CD4-positive, alpha-beta T cell (primary cell): ENCODE data around the gene OR2A14. TPM values are rescaled to one million over a fixed set of nuclear protein-coding genes. Genes with fewer than 3 reads are reported as not detected.

Source experiments
- ATAC-seq: fragments of 200-7000 bp; cut with Tn5 transposase; one replicate; pipeline ENCODE4 v1.10.0; 2022; ENCODE audit warnings: mild to moderate bottlenecking; ENCODE audit not compliant: poor library complexity
- CTCF ChIA-PET: fragments of 350-600 bp; sonication (Branson Sonifier 250); formaldehyde crosslinking; loops from one replicate; lab custom pipeline; 2021; ENCODE audit warnings: antibody characterized with exemption, inconsistent platforms; lab: Charles Lee
- POLR2A ChIA-PET: fragments of 350-600 bp; sonication (Branson Sonifier 250); formaldehyde crosslinking; loops from one replicate; lab custom pipeline; 2021; ENCODE audit warnings: antibody characterized with exemption, inconsistent platforms; lab: Charles Lee
- DNase-seq, 14 experiments: peaks; one replicate each; pipeline ENCODE4 v3.0.0-alpha.2; 2013 to 2020; ENCODE audit warnings: mixed read lengths in 2 of 14
- H3K27ac ChIP-seq, 2 donors: one replicate each; pipeline versions ENCODE4 v1.5.1 to v1.7.0; 2013; ENCODE audit warnings: low read length in 2 of 2, low read depth in 1 of 2, mild to moderate bottlenecking in 1 of 2
- H3K27me3 ChIP-seq, 2 experiments: 1 replicate in 1 of 2; 2 replicates in 1 of 2; pipeline versions ENCODE4 v1.6.1 to v1.7.0; 2013; ENCODE audit warnings: low read length in 2 of 2, control low read depth in 1 of 2, mild to moderate bottlenecking in 1 of 2, moderate library complexity in 1 of 2; ENCODE audit not compliant: insufficient read depth in 2 of 2, control insufficient read depth in 1 of 2
- H3K36me3 ChIP-seq: one replicate; pipeline ENCODE4 v1.6.1; 2013; ENCODE audit warnings: low read length, control low read depth; ENCODE audit not compliant: insufficient read depth
- H3K4me1 ChIP-seq: one replicate; pipeline ENCODE4 v1.6.1; 2013; ENCODE audit warnings: low read length, control low read depth; ENCODE audit not compliant: insufficient read depth
- H3K4me3 ChIP-seq: one replicate; pipeline ENCODE4 v1.5.1; 2013; ENCODE audit warnings: mild to moderate bottlenecking, low read length, moderate library complexity
- H3K9me3 ChIP-seq, 2 experiments: 1 replicate in 1 of 2; 2 replicates in 1 of 2; pipeline versions ENCODE4 v1.6.1 to v1.7.0; 2013; ENCODE audit warnings: low read length in 2 of 2, mild to moderate bottlenecking in 2 of 2, control low read depth in 1 of 2, moderate library complexity in 1 of 2; ENCODE audit not compliant: control insufficient read depth in 1 of 2, insufficient read depth in 1 of 2
- H3K27ac Mint-ChIP-seq: one replicate; pipeline ENCODE4 v1.8.0; 2020; ENCODE audit warnings: mixed read lengths
- H3K27me3 Mint-ChIP-seq: one replicate; pipeline ENCODE4 v1.8.0; 2021; ENCODE audit warnings: mixed read lengths
- H3K36me3 Mint-ChIP-seq: one replicate; pipeline ENCODE4 v1.8.0; 2021; ENCODE audit warnings: low read depth, mixed read lengths
- H3K4me1 Mint-ChIP-seq: one replicate; pipeline ENCODE4 v1.8.0; 2021; ENCODE audit warnings: low read depth, mixed read lengths
- H3K4me3 Mint-ChIP-seq: one replicate; pipeline ENCODE4 v1.8.0; 2020; ENCODE audit warnings: mild to moderate bottlenecking, mixed read lengths
- H3K9me3 Mint-ChIP-seq: one replicate; pipeline ENCODE4 v1.8.0; 2020; ENCODE audit warnings: mixed read lengths
- intact Hi-C, 2 experiments: fragments of 100-400 bp; cut with DNase I in 1 of 2; cut with micrococcal nuclease in 1 of 2; formaldehyde crosslinking; loops; one replicate each; pipeline versions ENCODE4 v1.15.1 to v1.9.0; 2023 to 2025; cut with DNase I, micrococcal nuclease
- total RNA-seq, 174 experiments: library from RNA in 2 of 174; stranded (reverse) in 2 of 174; gene quantifications; one replicate each; pipeline ENCODE4 v1.2.3 and lab custom pipeline; 2021 to 2026
- TF ChIP-seq, protein P1 (sequence below): fragments of 200-600 bp; IDR thresholded peaks from one replicate; pipeline ENCODE4 v1.8.0; 2022; ENCODE audit warnings: antibody characterized with exemption, mild to moderate bottlenecking

Gene OR2A14
- total RNA-seq, 2 experiments from 2014 or later: not detected

DNA sequence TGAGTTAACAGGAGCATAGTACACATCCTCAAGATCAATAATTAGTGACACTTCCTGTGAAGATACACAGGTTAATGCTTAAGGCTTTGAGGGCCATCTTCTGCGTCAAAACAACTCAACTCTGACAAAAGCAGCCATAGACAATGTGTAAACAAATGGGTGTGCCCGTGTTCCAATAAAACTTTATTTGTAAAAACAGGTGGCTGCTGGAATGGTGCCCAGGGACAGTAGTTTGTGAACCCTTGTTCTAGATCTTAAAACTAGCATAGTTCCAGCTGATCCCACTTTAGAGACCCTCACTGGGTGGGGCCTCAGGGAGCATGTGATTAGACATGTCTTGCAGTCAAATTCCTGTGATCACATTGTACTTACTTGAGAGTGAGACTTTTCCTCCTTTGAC, 7.8 kb downstream of the OR2A14 start:
- Histone ChIP-seq H3K27me3 (no peaks in the 10 kb centered on the region), H3K4me3 (no peak overlapping the region), H3K27ac (no peak overlapping the region), H3K36me3 (no peaks in the 10 kb centered on the region), H3K4me1 (no peaks in the 10 kb centered on the region), H3K9me3 (no peaks in the 10 kb centered on the region)
- CTCF ChIA-PET: no interaction called here
- POLR2A ChIA-PET: no interaction called here
- no peaks in the 10 kb centered on the region for H3K9me3 Mint-ChIP-seq
- H3K4me1 Mint-ChIP-seq: no peaks in the 10 kb centered on the region
- intact Hi-C loops: no loop called here
- H3K27ac Mint-ChIP-seq: no peak overlapping the region
- H3K36me3 Mint-ChIP-seq: no peaks in the 10 kb centered on the region
- no peak for ATAC-seq
- no peak overlapping the region for H3K4me3 Mint-ChIP-seq
- DNase-seq: no peak
- TF ChIP-seq, protein P1, sequence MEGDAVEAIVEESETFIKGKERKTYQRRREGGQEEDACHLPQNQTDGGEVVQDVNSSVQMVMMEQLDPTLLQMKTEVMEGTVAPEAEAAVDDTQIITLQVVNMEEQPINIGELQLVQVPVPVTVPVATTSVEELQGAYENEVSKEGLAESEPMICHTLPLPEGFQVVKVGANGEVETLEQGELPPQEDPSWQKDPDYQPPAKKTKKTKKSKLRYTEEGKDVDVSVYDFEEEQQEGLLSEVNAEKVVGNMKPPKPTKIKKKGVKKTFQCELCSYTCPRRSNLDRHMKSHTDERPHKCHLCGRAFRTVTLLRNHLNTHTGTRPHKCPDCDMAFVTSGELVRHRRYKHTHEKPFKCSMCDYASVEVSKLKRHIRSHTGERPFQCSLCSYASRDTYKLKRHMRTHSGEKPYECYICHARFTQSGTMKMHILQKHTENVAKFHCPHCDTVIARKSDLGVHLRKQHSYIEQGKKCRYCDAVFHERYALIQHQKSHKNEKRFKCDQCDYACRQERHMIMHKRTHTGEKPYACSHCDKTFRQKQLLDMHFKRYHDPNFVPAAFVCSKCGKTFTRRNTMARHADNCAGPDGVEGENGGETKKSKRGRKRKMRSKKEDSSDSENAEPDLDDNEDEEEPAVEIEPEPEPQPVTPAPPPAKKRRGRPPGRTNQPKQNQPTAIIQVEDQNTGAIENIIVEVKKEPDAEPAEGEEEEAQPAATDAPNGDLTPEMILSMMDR: no peak
- H3K27me3 Mint-ChIP-seq: peaks cover 4% of the 10 kb centered on the region

DNA sequence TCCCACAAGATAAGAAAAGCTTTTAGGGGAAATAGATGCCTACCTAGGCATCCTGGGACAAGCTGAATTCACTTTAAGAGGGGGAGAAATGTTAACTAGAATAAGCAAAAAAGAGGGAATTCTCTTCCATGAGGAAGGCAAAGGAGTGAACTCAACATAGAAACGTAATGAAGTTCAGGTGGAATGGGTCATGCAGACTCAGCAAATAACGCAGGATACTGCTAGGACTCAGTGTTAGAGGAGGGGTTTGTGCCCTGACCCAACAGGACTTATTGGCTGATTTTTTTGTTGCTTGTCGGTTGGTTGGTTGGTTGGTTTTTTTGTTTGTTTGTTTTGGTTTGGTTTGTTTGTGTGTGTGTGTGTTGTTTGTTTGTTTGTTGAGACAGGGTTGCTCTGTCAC, 9.3 kb downstream of the OR2A14 start:
- intact Hi-C loops: no loop called here
- no peak overlapping the region for H3K27ac ChIP-seq
- Mint-ChIP-seq H3K4me3 (no peak overlapping the region), H3K27ac (no peak overlapping the region), H3K4me1 (no peaks in the 10 kb centered on the region), H3K36me3 (no peaks in the 10 kb centered on the region), H3K9me3 (no peaks in the 10 kb centered on the region), H3K27me3 (peaks cover 4% of the 10 kb centered on the region)
- ChIA-PET POLR2A (no interaction called here), CTCF (no interaction called here)
- no peaks in the 10 kb centered on the region for H3K27me3 ChIP-seq
- DNase-seq (no peak), ATAC-seq (no peak)
- H3K4me3 ChIP-seq: no peak overlapping the region
- TF ChIP-seq, protein P1: no peak
- no peaks in the 10 kb centered on the region for H3K9me3 ChIP-seq
- H3K4me1 ChIP-seq: no peaks in the 10 kb centered on the region
- H3K36me3 ChIP-seq: no peaks in the 10 kb centered on the region

DNA sequence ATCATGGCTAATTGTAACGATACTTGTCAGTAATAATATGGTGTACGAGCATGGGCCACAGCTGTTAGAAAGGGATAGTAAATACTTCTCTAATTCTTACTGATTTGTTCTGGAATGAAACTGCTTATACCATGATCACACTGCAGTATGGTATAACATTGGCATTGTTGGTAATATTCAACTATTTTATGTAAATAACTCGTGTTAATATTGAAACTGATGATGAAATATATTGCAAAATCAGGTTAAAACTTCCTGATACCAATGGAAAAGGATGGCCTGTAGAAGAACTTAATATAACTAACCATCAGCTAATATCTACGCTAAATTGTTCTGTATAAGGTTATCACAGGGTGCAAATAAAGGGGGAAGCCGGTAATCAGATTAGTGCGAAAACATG, 10.3 kb downstream of the OR2A14 start:
- H3K4me1 ChIP-seq: no peaks in the 10 kb centered on the region
- H3K36me3 ChIP-seq: no peaks in the 10 kb centered on the region
- TF ChIP-seq, protein P1: no peak
- H3K4me3 ChIP-seq: no peak overlapping the region
- H3K27me3 ChIP-seq: no peaks in the 10 kb centered on the region
- Mint-ChIP-seq H3K4me3 (no peak overlapping the region), H3K4me1 (no peaks in the 10 kb centered on the region), H3K27me3 (peaks cover 4% of the 10 kb centered on the region), H3K9me3 (no peaks in the 10 kb centered on the region), H3K36me3 (no peaks in the 10 kb centered on the region), H3K27ac (no peak overlapping the region)
- ChIA-PET CTCF (no interaction called here), POLR2A (no interaction called here)
- DNase-seq (no peak), ATAC-seq (no peak)
- no peak overlapping the region for H3K27ac ChIP-seq
- no peaks in the 10 kb centered on the region for H3K9me3 ChIP-seq
- intact Hi-C loops: no loop called here
